ENCODE measurements around the gene NT5E. TPM values are rescaled to one million over a fixed set of nuclear protein-coding genes. Genes with fewer than 3 reads are reported as not detected.

NT5E gene
- total RNA-seq, 1 donor from 2014 or later = 4.3 TPM

GRCh38 chr6:85479208-85479607 is 29.3 kb downstream of the NT5E start:
- Histone ChIP-seq H3K4me3 (no peak overlapping the region), H3K36me3 (no peaks in the 10 kb centered on the region), H3K4me1 (no peaks in the 10 kb centered on the region), H3K27me3 (ENCODE audit: low read depth) (no peaks in the 10 kb centered on the region), H3K27ac (replicated peaks) (no peak overlapping the region), H3K9me3 (replicated peaks) (peaks cover 14% of the 10 kb centered on the region)
- no peak for DNase-seq
- intact Hi-C loops (cut with micrococcal nuclease) = no loop called here
- no peak for TF ChIP-seq CTCF (IDR thresholded peaks at IDR 0.05; ENCODE audit: borderline replicate concordance)

GRCh38 chr6:85482206-85482904 is 32.5 kb downstream of the NT5E start:
- intact Hi-C loops (cut with micrococcal nuclease) = loop anchor here (5.0 kb wide), 1 partner anchor 125 kb away; no protein-coding TSS in a partner anchor
- H3K27me3 ChIP-seq (ENCODE audit: low read depth) = no peaks in the 10 kb centered on the region
- no peak for TF ChIP-seq CTCF (IDR thresholded peaks at IDR 0.05; ENCODE audit: borderline replicate concordance)
- H3K4me1 ChIP-seq = no peaks in the 10 kb centered on the region
- H3K4me3 ChIP-seq = peak overlapping the region; percentile 6
- H3K9me3 ChIP-seq (replicated peaks) = no peaks in the 10 kb centered on the region
- no peak for DNase-seq
- no peaks in the 10 kb centered on the region for H3K36me3 ChIP-seq
- H3K27ac ChIP-seq (replicated peaks) = peak overlapping the region; percentile 51

- Histone ChIP-seq H3K4me1 (no peaks in the 10 kb centered on the region), H3K36me3 (no peaks in the 10 kb centered on the region), H3K4me3 (peak overlapping the region; percentile 6), H3K27ac (replicated peaks) (peak overlapping the region; percentile 37), H3K9me3 (replicated peaks) (no peaks in the 10 kb centered on the region), H3K27me3 (ENCODE audit: low read depth) (no peaks in the 10 kb centered on the region)
- peak; percentile 76 for DNase-seq
- peak; percentile 100 for TF ChIP-seq CTCF (IDR thresholded peaks at IDR 0.05; ENCODE audit: borderline replicate concordance)
- intact Hi-C loops (cut with micrococcal nuclease) = loop anchor here (5.0 kb wide), 1 partner anchor 126 kb away; no protein-coding TSS in a partner anchor
Measured at GRCh38 chr6:85482905-85483700, 33.2 kb downstream of the NT5E start.

- H3K9me3 ChIP-seq (replicated peaks) = no peaks in the 10 kb centered on the region
- H3K27ac ChIP-seq (replicated peaks) = no peak overlapping the region
- H3K27me3 ChIP-seq (ENCODE audit: low read depth) = no peaks in the 10 kb centered on the region
- H3K4me3 ChIP-seq = no peak overlapping the region
- intact Hi-C loops (cut with micrococcal nuclease) = loop anchor here (5.0 kb wide), 1 partner anchor 127 kb away; no protein-coding TSS in a partner anchor
- no peak for DNase-seq
- no peaks in the 10 kb centered on the region for H3K4me1 ChIP-seq
- no peaks in the 10 kb centered on the region for H3K36me3 ChIP-seq
- TF ChIP-seq CTCF (IDR thresholded peaks at IDR 0.05; ENCODE audit: borderline replicate concordance) = no peak
Measured at GRCh38 chr6:85483846-85484245, 34.0 kb downstream of the NT5E start.

GRCh38 chr6:85484948-85485347 is 35.1 kb downstream of the NT5E start:
- intact Hi-C loops (cut with micrococcal nuclease) = loop anchor here (5.0 kb wide), 1 partner anchor 128 kb away; no protein-coding TSS in a partner anchor
- no peaks in the 10 kb centered on the region for H3K9me3 ChIP-seq (replicated peaks)
- no peak for DNase-seq
- no peak overlapping the region for H3K4me3 ChIP-seq
- no peak for TF ChIP-seq CTCF (IDR thresholded peaks at IDR 0.05; ENCODE audit: borderline replicate concordance)
- H3K36me3 ChIP-seq = no peaks in the 10 kb centered on the region
- no peaks in the 10 kb centered on the region for H3K4me1 ChIP-seq
- no peak overlapping the region for H3K27ac ChIP-seq (replicated peaks)
- no peaks in the 10 kb centered on the region for H3K27me3 ChIP-seq (ENCODE audit: low read depth)
